ENCODE measurements around the gene PLEKHA4.
"Not testable (repeated sequence)": the region's sequence is repeated elsewhere in the genome, so short reads cannot be mapped to it uniquely, and the experiment has no call there.

Gene PLEKHA4, protein sequence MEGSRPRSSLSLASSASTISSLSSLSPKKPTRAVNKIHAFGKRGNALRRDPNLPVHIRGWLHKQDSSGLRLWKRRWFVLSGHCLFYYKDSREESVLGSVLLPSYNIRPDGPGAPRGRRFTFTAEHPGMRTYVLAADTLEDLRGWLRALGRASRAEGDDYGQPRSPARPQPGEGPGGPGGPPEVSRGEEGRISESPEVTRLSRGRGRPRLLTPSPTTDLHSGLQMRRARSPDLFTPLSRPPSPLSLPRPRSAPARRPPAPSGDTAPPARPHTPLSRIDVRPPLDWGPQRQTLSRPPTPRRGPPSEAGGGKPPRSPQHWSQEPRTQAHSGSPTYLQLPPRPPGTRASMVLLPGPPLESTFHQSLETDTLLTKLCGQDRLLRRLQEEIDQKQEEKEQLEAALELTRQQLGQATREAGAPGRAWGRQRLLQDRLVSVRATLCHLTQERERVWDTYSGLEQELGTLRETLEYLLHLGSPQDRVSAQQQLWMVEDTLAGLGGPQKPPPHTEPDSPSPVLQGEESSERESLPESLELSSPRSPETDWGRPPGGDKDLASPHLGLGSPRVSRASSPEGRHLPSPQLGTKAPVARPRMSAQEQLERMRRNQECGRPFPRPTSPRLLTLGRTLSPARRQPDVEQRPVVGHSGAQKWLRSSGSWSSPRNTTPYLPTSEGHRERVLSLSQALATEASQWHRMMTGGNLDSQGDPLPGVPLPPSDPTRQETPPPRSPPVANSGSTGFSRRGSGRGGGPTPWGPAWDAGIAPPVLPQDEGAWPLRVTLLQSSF

DNA sequence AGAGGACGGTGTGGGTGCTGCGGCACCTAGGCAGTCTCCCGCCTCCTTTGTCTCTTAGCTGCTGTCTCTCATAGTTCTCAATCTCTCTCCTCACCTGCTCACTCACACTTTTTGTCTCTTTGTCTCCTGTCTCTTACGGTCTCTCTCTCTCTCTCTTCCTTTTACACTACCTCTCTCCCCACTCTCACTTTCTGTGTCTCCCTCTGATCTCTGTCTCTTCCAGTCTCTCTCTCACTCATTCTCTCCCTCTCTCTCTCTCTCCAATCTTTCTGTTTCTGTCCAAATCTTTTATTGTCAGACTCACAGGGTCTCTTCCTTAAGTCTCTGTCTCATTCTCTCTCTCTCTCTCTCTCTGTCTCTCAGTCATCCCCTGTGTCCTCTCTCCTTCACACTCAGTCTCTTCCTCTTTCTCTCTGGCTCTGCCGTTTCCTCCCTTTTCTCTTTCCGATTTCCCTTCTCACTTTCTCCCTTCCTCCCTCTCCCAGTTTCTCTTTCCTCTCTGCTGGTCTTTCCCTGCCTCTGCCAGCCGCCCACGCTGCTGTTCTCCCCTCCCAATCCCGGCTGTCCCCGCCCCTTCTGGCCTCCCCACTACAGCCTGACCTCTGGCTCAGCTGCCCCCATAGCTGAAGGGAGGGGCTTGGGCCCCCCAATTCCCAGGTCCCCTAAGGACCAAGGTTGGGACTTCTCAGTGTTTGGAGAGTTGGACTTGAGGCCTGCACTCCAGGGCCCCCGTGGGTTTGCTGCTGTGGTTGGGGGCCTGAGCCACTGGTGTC lies at the start of gene PLEKHA4:
TSS of gene PLEKHA4 (minus strand) at position 504 of the 773 bp plus-strand sequence. CDS start 997 bp downstream, outside the sequence.
- DNase-seq: no peak

GRCh38 chr19:48918071-48918470 lies 49.7 kb upstream of the PLEKHA4 start:
- no peak for DNase-seq

GRCh38 chr19:48915757-48916156 lies 47.3 kb upstream of the PLEKHA4 start:
- DNase-seq: no peak

GRCh38 chr19:48914181-48914580 lies 45.8 kb upstream of the PLEKHA4 start:
- no peak for DNase-seq

- DNase-seq: peak; percentile 34
These were observed 44.9 kb upstream of the PLEKHA4 start for GRCh38 chr19:48913114-48913889.

- DNase-seq: no peak
These were observed 42.4 kb upstream of the PLEKHA4 start for GRCh38 chr19:48910803-48911202.

DNA sequence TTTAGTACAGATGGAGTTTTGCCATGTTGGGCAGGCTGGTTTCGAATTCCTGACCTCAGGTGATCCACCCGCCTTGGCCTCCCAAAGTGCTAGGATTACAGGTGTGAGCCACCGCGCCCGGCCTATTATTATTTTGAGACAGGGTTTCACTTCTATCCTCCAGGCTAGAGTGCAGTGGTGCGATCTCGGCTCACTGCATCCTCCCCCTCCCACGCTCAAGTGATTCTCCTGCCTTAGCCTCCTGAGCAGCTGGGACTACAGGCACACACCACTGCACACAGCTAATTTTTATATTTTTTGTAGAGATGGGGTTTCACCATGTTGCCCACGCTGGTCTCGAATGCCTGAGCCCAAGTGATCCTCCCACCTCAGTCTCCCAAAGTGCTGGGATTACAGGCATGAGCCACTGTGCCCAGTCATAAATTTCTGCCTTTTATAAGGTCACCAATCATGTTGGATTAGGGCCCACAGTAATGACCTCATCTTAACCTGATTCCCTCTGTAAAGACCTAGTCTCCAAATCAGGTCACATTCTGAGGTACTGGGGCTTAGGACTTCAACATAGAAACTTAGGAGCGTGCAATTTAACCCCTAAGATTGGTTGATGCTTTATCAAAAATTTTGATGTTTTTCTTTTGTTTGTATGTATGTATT lies 41.1 kb upstream of the PLEKHA4 start:
- DNase-seq: not testable (repeated sequence)

GRCh38 chr19:48907671-48908070 lies 39.3 kb upstream of the PLEKHA4 start:
- DNase-seq: no peak

- no peak for DNase-seq
These were observed 37.9 kb upstream of the PLEKHA4 start for GRCh38 chr19:48906324-48906723.

GRCh38 chr19:48905664-48906063 lies 37.2 kb upstream of the PLEKHA4 start:
- no peak for DNase-seq

DNA sequence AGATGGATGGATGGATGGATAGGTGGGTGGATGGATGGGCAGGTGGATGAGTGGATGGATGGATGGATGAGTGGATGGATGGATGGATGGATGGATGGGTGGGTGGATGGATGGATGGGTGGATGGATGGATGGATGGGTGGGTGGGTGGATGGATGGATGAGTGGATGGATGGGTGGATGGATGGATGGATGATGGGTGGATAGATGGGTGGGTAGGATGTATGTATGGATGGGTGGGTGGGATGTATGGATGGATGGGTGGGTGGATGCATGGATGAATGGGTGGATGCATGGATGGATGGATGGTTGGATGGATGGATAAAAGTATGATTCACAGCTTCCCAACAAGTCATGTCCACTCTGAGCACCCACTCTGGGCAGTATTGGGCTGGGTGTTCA lies 35.4 kb upstream of the PLEKHA4 start:
- not testable (repeated sequence) for DNase-seq

- DNase-seq: not testable (repeated sequence)
These were observed 33.9 kb upstream of the PLEKHA4 start for GRCh38 chr19:48902291-48902690.

DNA sequence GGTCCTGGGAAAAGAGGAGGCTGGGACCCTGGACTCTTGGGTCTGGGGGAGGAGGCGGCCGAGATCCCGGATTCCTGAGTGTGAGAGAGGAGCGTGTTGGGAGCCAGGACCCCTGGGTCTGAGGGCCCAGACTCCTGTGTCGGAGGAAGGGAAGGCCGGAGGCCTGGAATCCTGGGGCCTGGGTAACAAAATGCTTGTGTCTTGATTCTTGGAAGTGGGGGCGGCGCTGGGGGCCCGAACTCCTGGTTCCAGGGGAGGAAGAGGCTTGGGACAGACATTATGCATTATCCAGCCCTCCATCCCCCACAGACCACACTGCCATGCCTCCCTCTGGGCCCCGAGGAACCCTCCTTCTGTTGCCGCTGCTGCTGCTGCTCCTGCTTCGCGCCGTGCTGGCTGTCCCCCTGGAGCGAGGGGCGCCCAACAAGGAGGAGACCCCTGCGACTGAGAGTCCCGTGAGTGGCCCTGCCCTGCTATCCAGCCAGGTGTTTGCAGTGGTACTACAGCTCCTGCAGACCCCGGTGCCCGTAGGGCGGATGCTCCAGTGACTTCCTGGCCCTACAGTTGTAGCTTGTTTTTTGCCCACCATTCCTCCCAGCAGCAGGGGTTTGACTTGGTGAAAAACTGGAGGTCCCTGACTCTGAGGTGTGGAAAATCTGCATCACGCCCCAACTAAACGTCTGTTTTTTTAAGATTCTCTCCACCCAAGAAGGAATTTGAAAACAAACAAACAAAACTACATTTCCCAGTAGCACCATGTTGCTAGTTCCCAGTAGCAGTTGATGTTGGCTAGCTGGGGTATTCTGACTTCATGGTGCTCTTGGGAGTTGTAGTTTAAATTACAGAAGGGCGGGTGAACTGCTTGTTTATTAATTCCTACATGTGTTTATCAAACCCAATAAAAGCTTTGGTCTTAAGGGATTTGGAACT lies 32.3 kb upstream of the PLEKHA4 start:
- peak; percentile 35 for DNase-seq

DNA sequence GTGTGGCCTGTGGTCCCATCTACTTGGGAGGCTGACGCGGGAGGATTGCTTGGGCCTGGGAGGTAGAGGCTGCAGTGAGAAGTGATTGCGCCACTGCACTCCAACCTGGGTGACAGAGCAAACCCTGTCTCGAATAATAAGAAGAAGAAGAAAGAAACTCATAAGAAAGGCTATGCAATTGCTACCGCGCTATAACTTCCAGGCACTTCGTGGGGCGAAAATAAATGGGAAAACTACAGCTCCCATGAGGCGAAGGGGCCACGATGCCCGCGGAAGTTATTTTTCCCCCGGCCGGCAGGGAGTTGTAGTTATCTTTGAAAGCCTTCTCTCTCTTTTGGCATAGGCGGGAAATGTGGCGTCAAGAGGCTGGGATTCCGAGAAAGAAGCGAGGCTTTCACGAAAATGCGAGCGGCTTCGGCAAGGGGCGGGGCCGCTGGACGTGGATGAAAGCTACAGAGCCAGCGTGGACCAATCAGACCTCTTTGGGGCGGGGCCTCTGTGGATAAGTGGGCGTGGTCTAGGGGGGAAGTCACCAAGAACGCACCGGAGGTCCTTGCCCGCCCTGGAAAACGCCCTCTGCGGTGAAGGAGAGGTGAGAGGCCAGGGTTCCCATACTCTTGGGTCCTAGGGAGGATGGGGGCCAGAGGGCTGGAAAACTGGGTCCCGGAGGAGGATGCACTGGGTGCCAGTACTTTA lies 31.5 kb upstream of the PLEKHA4 start, which contains the start of gene NUCB1:
TSS of gene NUCB1 (plus strand) at position 532 of the 696 bp plus-strand sequence. CDS start 485 bp downstream, outside the sequence.
- peak; percentile 100 for DNase-seq

DNA sequence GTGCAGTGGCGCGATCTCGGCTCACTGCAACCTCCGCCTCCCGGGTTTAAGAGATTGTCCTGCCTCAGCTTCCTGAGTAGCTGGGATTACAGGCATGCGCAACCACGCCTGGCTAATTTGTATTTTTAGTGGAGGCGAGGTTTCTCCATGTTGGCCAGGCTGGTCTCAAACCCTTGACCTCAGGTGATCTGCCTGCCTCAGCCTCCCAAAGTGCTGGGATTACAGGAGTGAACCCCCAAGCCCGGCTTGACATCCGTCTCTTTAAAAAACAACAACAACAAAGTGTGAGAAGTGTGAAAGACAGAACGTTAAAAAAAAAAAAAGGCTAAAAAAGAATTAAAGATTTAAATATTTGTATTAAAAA lies 31.0 kb upstream of the PLEKHA4 start:
- not testable (repeated sequence) for DNase-seq

GRCh38 chr19:48897181-48897580 lies 28.8 kb upstream of the PLEKHA4 start:
- DNase-seq: no peak

GRCh38 chr19:48896191-48896720 lies 27.8 kb upstream of the PLEKHA4 start:
- DNase-seq: peak; percentile 81

DNA sequence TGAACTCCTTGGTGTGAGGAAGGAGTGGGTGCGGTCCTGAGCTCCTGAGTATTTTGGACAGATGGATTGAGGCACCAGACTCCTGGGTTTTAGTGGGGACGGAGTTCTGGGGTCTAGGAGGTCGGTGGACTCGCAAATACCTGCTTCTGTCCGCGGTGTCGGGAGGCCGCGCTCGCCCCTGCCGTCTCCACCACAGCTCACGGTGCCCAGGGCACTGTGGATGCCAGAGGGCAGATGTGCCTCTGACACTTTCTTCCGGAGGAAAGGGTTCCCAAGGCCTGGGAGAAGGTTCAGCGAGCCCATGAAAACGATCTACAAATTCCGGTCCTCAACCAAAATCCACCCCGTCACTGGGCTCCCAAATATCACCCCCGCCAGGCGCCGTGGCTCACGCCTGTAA lies 26.8 kb upstream of the PLEKHA4 start:
- no peak for DNase-seq

- DNase-seq: no peak
These were observed 22.1 kb upstream of the PLEKHA4 start for GRCh38 chr19:48890551-48890950.

DNA sequence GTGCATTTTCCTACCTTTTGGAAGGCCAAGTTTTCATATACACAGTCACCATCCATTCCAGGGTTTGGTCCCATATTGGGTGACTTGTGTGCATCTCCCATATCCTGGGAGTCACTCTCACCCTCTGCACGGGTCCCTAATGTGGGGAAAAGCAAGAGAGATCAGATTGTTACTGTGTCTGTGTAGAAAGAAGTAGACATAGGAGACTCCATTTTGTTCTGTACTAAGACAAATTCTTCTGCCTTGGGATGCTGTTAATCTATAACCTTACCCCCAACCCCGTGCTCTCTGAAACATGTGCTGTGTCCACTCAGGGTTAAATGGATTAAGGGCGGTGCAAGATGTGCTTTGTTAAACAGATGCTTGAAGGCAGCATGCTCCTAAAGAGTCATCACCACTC lies 21.1 kb upstream of the PLEKHA4 start:
- DNase-seq: not testable (repeated sequence)

Measured in stimulated activated CD8-positive, alpha-beta memory T cell treated with anti-CD3 and anti-CD28 coated beads, Interleukin-4, amount 100 ng/mL, for 48 hours (primary cell).